Activated T-cell treated with anti-CD3 and anti-CD28 coated beads, Interleukin-2, amount 50 U/mL, for 48 hours (primary cell): Measurements from ENCODE around the gene GLA.
A peak's percentile ranks its signal among the peaks of the same experiment; 100 is the strongest.

Experiments
- DNase-seq, 2 experiments: peaks; one replicate each; pipeline ENCODE4 v3.0.0-alpha.2; 2020

The GLA gene

DNA sequence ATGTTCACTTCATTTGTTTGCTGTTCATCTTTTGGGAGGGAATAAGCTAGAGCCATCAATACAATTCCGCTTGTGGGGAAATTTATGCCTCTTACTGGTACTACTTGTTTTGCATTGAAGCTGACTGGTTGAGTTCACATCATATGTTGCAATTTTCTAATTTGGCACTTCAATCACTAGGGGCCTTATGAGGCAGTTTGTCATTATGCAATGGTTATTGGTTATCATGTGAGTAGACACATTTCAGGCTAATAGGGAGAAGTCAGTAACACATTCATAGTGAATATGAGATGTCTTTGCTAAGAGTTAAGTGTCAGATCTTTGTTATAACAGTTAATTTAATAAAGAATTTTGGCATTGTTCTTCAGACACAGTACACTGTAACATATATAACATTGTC is 11.9 kb downstream of the GLA start:
- no peak for DNase-seq

DNA sequence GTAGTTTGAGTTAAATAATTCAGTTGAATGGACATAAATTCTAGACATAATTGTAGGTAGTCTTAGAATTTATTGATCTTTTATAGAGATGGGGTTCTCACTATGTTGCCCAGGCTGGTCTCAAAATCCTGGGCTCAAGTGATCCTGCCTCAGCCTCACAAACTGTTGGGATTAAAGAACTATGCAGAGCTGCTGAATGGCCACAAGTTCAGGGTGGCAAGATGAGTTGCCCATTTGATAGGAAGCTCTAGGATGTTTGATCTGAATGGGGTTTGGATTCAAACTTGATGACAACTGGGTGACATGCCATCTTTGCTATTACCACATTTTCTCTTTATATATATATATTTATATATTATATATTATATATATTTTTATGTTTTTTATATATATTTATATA is 13.4 kb downstream of the GLA start:
- no peak for DNase-seq

DNA sequence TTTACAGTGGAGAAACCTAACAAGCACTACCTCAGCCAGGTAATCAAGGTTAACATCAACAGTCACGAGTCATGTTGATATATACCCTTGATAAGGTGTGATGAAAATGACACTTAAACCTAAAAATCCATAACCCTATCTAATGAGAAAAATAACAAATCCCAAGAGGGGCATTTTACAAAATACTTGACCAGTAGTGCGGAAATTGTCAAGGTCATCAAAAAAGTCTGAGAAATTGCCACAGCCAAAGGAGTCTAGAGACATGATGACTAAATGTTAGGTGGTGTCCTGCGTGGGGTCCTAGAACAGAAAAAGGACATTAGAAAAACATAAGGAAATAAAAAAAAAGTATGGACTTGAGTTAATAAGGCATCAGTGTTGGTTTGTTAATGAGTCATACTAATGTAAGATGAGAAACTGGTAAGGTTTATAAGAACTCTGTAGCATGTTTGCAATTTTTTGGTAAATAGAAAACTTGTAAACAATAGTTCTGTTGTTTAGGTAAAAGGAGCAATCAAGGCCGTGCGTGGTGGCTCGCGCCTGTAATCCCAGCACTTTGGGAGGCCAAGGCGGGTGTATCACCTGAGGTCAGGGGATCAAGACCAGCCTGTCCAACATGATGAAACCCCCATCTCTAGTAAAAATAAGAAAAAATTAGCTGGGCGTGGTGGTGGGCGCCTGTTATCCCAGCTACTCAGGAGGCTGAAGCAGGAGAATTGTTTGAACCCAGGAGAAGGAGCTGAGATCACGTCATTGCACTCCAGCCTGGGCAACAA is 14.0 kb downstream of the GLA start:
- no peak for DNase-seq

- DNase-seq, result no peak
Measured at GRCh38 chrX:101391831-101392230, 15.9 kb downstream of the GLA start.

- peak; percentile 85 to 88 for DNase-seq
Measured at GRCh38 chrX:101390664-101391525, 16.8 kb downstream of the GLA start, which contains the start of gene RPL36A. Gene RPL36A (plus strand): TSS chrX:101391011. CDS start chrX:101391044, 33 bp downstream.

DNA sequence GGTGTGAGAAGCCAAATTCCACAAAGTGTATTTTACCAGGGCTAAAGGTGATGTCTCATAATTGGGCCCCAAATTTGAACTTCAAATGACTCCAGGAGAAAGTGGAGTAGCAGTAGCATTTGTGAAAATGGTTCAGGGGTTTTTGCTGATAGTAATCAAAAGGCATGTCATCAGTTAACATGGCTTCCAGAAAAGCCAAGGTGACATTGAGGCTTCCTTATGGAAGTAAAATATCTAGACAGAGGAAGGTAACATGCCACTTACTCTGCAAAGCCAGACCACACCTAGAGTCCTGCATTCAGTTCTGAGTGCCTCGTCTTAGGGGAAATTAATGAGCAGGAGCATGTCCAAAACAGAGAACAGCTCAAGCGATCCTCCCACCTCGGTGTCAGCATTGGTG is 19.1 kb downstream of the GLA start:
- DNase-seq, result no peak

DNA sequence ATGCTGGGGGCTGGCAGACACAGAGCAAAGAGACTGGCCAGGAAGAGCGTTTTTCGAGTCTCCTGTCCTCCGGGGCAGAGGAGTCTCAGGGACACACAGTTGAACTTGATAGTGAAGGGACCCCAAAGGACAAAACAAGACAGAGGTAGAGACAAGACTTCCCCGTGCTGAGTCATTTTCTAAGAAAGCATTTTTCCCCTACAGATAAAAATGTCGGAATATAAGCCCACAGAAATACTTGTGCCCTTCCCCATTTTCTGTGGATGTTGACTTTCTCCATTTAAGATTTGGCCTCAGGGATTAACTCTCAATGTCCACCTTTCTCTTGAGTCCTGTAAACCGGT is 21.2 kb downstream of the GLA start:
- no peak for DNase-seq

DNA sequence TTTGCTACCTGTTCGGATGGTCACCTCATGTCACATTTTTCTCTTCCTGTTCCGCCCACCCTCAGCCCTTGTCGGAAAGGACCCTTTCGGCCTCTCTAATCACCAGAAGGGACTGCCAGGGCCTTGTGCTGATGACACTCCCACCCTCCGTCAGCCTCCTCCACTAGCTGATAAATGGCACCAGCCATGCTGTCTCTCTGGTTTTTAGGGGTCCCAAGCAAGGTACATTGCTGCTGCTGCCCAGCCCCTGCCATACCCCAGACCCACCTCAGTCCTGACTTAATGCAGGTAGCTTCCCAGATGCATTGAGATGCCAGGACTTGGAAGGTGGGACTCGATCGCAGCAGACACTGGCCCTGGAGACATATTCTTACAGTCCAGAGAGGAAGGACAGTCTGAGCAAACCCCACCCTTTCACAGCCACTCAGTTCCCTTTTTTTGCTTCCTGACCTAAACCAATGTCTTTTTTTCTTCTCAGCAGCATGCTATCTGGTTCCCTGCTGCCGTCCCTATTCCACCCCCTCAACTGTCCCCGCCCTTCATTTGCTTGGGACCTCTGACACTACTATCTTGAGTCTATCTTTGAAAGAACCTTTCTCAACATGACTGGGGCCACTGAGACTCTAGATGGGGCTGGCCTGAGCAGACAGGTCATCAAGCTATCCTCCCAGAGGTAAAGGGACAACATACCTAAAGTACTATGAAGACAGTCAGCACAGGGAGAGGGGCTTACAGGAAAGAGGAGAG is 21.8 kb downstream of the GLA start, which contains the start of gene BTK:
TSS of gene BTK (minus strand) at position 397 of the 747 bp plus-strand sequence. CDS start 10,907 bp downstream, outside the sequence.
- no peak for DNase-seq

GRCh38 chrX:101385026-101385684 is 22.6 kb downstream of the GLA start:
- DNase-seq, result no peak

DNA sequence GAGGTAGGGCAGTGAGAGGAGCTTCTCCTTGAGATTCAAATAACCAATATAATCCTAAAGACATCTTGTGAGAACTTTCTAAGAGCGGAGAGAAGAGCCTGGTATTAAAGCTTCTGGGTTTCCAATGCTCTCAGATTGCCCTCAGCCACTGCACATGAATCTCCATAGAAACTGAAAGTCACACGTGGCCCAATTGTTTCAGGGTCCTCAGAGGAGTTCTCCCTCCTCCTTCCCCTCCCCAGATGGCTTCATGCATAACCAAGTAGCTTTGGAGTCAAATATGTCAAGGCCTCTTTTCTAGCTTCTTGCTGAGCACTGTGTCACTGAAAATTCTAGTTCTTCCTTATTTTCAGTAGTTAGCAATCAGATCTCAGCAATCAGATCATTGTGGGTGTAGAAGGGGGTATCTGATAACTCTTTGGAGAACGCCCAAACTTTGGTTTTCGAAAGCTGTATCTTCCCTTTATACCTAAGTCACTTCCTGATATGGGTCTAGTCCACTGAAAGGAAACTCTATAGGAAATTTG is 24.0 kb downstream of the GLA start:
- no peak for DNase-seq

DNA sequence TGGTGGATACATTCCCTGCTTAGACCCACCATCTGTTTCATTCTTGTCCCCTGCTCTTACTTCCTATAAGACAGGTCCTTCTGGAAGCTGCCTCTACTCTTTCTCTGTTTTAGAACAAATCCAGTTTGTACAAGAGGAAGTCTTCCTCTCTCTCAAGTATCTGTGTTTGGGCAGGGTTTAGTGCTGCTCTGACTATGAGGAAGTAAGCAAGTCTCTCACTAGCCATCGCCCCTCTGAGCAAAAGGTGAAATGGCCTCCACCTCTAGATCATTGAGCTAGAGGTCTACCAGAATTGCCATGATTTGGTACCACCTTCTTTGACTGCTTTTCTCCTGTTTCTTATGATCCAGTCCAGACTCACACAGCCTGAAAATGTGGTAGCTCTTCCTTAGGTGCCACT is 30.2 kb downstream of the GLA start:
- no peak for DNase-seq

GRCh38 chrX:101370888-101371504 is 36.7 kb downstream of the GLA start:
- no peak for DNase-seq

GRCh38 chrX:101369687-101370086 is 38.0 kb downstream of the GLA start:
- DNase-seq, result no peak

GRCh38 chrX:101368800-101369199 is 38.9 kb downstream of the GLA start:
- DNase-seq, result no peak

DNA sequence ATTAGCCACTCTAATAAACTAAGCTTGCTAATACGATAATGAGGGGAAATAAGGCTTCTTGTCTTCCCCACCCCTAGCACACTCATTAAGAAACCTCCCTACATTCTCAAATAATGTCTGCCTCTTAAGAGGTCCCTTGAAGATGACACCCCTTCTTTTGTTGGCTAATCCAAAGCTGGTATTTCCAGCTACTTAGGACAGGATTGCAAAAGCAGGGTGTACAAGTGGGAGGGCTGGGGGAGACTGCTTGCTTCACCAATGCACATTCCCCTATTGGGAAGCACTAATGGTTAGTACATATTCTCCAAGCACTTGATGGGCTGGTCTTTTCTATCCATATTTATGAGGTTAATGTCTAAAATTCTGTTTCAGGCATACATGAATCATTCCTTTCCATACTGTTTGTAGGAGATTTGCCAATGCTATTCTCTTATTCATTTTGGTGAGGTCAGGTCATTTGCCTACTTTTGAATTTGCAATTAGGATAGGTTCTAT is 42.4 kb downstream of the GLA start:
- no peak for DNase-seq

DNA sequence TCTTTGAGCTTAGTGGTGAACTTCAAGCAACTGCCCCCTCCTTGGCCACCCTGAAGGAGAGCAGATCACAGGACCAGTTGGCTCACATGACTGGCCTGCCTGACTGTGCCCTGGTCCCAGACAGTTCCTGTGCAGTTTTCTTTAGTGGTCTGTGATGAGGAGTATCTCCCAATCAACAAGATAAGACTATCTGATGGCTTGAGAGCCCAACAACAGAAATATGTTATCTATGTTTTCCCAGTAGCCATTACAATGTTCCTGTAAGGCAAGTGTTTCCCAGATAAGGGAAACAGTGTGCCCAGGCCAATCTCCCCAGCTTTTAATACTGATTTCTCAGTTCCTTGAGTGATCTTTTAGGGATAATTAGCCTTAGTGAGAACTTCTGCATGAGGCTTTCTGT is 45.0 kb downstream of the GLA start:
- no peak for DNase-seq

- DNase-seq, result no peak
Measured at GRCh38 chrX:101362116-101362515, 45.6 kb downstream of the GLA start.

DNA sequence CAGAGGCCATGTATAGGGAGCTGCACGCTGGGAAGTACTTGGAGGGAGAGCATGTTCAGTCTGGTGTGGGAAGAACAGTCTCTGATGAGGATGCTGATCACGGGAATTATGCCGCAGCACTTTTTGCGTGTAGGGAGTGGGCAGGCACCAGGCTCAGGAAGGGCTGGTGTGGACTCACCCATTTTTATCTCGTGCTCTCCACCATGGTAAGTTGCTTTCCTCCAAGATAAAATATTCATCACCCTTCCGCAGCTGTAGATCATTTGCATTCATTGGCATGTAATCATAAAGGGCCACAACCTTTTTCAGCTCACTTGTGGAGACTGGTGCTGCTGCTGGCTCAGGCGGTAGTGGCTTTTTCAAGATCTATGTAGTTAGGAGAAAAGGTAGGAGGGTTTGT is 47.3 kb downstream of the GLA start:
- DNase-seq, result no peak

DNA sequence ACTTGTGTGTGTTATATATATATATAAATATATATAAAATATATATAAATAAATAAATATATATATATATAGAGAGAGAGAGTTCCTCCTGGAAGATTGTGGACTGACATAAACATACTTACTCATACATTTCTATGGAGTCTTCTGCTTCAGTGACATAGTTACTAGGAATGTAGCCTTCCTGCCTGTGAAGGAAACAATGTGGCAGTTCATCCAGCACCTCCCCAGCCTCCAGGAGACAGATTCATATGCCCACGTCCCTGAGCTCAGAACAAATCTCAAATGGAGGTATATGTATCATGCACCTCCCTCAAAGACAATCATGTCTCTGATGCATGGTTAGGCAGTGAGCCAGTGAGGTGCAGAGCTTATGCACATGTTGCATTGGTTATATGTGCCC is 47.8 kb downstream of the GLA start:
- DNase-seq, result no peak

DNA sequence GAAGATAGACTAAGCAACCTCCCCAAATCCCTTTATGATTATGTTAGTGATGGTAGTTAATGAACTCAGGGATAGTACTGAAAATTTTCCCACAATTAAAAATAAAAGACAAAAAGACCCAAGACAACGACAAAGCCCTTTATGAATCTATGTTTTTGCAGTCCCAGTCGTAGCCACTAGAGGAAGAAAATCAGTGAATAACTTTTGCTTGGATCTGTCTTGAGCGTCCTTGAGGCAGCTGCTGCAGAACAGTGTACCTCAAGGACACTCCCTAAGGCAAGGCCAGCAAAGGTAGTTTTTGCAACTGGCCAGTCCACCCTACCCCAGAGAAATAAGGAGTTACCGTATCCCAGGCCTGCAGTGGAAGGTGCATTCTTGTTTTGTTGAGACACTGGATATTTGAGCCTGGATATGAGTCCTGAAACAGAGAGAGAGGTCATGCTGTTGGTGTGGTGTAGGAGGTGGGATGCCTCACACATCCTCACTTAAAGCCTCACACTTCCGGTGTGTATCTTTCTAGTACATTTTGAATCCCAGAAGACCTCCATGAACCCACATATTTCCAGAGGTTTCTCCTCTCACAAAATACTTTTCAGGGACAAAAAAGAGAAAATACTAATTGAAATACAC is 50.4 kb downstream of the GLA start:
- no peak for DNase-seq

GRCh38 chrX:101349193-101349562 is 58.5 kb downstream of the GLA start:
- no peak for DNase-seq
